GM12872 (cell line): ENCODE data around the gene SHANK3.

ENCODE experiments used
- CTCF ChIP-seq: IDR thresholded peaks from 3 replicates; pipeline ENCODE4 v1.5.1; 2011; ENCODE audit warnings: low read depth, mild to moderate bottlenecking, low read length, moderate library complexity; ENCODE audit not compliant: insufficient read depth

Gene SHANK3

GRCh38 chr22:50675553-50676179 lies 3.0 kb downstream of the SHANK3 start:
- TF ChIP-seq CTCF: no peak

DNA sequence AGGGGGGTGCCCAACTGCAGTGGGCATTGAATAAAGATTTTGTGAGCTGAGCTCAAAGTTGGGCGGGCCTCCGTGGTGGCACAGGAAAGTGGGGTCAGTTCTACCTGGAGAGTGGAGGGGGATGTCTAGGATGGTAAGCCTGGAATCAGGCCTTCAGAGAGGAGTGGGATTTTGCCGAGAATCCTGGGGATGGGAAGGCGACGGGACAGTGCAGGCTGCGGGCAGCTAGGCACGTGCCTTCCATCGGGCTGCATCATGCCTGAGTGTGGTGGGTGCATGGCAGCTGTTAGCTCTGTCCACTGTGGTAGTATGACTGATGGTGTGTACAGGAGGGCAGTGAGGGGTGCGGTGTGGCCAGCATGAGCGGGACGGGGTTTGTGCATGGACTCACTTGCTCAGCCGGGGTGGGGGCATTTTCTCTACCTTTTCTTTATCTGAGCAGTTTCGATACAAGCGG lies 3.6 kb downstream of the SHANK3 start:
- TF ChIP-seq CTCF: no peak

DNA sequence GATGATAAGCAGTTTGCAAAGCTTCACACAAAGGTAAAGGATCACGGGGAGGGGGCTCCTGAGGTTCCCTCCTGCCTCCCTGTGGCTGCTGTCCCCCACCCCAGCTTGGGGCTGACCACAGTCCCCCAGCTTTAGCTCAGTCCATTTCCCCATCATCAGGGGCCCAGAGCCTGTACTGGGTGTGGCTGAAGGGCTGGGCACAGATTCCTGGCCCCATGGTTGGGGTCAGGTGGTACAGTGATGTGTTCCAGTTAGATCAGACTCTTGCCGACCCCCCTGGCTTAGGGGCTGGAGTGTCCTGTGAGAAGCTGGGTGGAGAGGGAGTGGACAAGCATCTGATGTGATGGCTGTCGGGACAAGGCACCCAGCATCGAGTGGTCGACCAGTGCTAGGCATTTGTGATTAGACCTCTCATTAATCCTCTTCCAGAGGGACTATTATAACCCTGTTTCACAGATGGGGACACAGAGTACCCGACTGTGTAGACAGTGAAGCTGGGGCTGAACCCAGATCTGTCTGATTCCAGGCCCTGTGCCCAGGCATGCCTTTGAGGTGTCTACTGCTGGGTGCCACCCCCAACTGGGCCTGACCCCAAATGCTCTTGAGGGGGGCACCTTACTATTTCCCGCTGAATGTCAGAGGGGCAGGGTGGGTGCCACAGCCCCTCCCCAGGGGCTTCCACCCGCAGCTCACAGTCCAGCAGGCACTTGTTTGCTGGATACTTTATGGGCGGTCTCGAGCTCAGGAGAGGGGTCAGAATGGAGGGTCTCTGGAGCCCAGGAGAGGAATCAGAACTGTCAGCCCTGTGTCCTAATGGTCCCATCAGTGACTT lies 4.3 kb downstream of the SHANK3 start:
- TF ChIP-seq CTCF: no peak

- no peak for TF ChIP-seq CTCF
Measured at GRCh38 chr22:50677493-50678217, 5.0 kb downstream of the SHANK3 start.

DNA sequence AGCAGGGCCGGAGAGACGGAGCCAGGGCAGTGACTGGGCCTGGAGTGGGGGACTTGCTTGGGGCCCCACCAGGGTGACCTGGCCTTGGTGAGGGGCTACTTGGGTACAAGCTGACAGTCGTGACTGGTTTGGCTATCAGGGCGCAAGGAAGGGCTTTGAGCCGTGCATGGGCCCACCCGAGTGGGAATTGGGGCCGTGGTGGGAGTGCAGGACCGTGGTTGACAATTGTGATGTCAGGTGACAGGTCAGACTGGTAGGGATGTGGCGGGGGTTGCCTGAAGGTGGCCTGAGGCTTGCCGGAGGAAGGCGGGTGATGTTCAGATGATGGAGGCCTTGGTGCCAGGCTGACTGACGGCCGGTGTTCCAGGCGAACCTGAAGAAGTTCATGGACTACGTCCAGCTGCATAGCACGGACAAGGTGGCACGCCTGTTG lies 5.6 kb downstream of the SHANK3 start:
- TF ChIP-seq CTCF: no peak

- TF ChIP-seq CTCF: no peak
Measured at GRCh38 chr22:50678651-50679521, 6.3 kb downstream of the SHANK3 start.
